ENCODE measurements around the gene RAB19. TPM values are rescaled to one million over a fixed set of nuclear protein-coding genes. Genes with fewer than 3 reads are reported as not detected.
A peak's percentile ranks its signal among the peaks of the same experiment; 100 is the strongest.
"Not testable (repeated sequence)": the region's sequence is repeated elsewhere in the genome, so short reads cannot be mapped to it uniquely, and the experiment has no call there.

The RAB19 gene
- total RNA-seq, 1 experiment from 2014 or later = 0.92 TPM

- in situ Hi-C loops (cut with HindIII; ENCODE audit: low pct_unique_long_range_greater_than_20kb, low sequenced_read_pairs) (no loop called here), intact Hi-C loops (cut with micrococcal nuclease; ENCODE audit: unreplicated experiment) (no loop called here)
- Histone ChIP-seq H3K4me3 (ENCODE audit: low read depth in 2 of 2, low read length in 2 of 2) (peak overlapping the region in 1 of 2 experiments; percentile 59; a peak in 3 of 4 replicates), H3K4me1 (ENCODE audit: control insufficient read depth, insufficient read depth, low read length) (peaks cover 19% of the 10 kb centered on the region), H3K36me3 (ENCODE audit: control insufficient read depth, insufficient read depth, low read length) (no peaks in the 10 kb centered on the region), H3K27me3 (ENCODE audit: control insufficient read depth, insufficient read depth, low read length) (no peaks in the 10 kb centered on the region), H3K27ac (ENCODE audit: low read length) (peak overlapping the region; percentile 56; the same call in 1 of the 2 replicates), H3K9me3 (ENCODE audit: control insufficient read depth, insufficient read depth, low read depth, low read length) (no peaks in the 10 kb centered on the region)
- ChIA-PET CTCF (no interaction called here), POLR2A (interaction anchor here (0.6 kb wide), 1 partner anchor 23 kb away, joined by 6 read pairs; no protein-coding TSS in a partner anchor)
- peak; percentile 67 for ATAC-seq
- DNase-seq (ENCODE audit: low read depth, low spot score) = no peak
- TF ChIP-seq TCF7L2 (IDR thresholded peaks at IDR 0.05; ENCODE audit: low read depth, low read length) = no peak
- TF ChIP-seq POLR2AphosphoS5 (IDR thresholded peaks at IDR 0.05; ENCODE audit: low read depth, low read length) = no peak
- TF ChIP-seq, protein P1, sequence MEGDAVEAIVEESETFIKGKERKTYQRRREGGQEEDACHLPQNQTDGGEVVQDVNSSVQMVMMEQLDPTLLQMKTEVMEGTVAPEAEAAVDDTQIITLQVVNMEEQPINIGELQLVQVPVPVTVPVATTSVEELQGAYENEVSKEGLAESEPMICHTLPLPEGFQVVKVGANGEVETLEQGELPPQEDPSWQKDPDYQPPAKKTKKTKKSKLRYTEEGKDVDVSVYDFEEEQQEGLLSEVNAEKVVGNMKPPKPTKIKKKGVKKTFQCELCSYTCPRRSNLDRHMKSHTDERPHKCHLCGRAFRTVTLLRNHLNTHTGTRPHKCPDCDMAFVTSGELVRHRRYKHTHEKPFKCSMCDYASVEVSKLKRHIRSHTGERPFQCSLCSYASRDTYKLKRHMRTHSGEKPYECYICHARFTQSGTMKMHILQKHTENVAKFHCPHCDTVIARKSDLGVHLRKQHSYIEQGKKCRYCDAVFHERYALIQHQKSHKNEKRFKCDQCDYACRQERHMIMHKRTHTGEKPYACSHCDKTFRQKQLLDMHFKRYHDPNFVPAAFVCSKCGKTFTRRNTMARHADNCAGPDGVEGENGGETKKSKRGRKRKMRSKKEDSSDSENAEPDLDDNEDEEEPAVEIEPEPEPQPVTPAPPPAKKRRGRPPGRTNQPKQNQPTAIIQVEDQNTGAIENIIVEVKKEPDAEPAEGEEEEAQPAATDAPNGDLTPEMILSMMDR (IDR thresholded peaks at IDR 0.05) = no peak
- TF ChIP-seq, protein P2, sequence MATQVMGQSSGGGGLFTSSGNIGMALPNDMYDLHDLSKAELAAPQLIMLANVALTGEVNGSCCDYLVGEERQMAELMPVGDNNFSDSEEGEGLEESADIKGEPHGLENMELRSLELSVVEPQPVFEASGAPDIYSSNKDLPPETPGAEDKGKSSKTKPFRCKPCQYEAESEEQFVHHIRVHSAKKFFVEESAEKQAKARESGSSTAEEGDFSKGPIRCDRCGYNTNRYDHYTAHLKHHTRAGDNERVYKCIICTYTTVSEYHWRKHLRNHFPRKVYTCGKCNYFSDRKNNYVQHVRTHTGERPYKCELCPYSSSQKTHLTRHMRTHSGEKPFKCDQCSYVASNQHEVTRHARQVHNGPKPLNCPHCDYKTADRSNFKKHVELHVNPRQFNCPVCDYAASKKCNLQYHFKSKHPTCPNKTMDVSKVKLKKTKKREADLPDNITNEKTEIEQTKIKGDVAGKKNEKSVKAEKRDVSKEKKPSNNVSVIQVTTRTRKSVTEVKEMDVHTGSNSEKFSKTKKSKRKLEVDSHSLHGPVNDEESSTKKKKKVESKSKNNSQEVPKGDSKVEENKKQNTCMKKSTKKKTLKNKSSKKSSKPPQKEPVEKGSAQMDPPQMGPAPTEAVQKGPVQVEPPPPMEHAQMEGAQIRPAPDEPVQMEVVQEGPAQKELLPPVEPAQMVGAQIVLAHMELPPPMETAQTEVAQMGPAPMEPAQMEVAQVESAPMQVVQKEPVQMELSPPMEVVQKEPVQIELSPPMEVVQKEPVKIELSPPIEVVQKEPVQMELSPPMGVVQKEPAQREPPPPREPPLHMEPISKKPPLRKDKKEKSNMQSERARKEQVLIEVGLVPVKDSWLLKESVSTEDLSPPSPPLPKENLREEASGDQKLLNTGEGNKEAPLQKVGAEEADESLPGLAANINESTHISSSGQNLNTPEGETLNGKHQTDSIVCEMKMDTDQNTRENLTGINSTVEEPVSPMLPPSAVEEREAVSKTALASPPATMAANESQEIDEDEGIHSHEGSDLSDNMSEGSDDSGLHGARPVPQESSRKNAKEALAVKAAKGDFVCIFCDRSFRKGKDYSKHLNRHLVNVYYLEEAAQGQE (IDR thresholded peaks at IDR 0.05; ENCODE audit: insufficient read depth in 1 of 2, low read depth in 2 of 2, low read length in 1 of 2) = no peak
- TF ChIP-seq SIN3A (IDR thresholded peaks at IDR 0.05; ENCODE audit: borderline replicate concordance, insufficient read depth, low read depth, low read length) = no peak
- no TSS peak for BruUV-seq (replicated peaks)
These were observed 757 bp downstream of the RAB19 start for GRCh38 chr7:140404565-140405065.

DNA sequence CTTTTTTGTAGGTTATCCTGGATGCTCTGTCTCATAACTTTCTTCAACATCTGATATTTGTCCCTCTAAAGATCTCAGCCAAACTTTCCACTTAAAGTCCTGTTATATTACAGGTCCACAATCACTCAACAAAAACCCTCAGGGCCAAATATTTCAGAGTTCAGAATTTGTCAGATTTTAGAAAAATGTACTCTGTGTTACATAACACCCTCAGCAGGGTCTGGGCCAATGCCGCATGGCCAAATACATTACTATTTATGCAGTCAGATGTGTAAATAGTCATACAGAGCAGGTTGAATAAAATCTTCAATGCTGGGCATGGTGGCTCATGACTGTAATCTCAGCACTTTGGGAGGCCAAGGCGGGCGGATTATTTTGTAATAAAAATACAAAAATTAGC lies 11.5 kb downstream of the RAB19 start:
- no TSS peak for BruUV-seq (replicated peaks)
- in situ Hi-C loops (cut with HindIII; ENCODE audit: low pct_unique_long_range_greater_than_20kb, low sequenced_read_pairs) (no loop called here), intact Hi-C loops (cut with micrococcal nuclease; ENCODE audit: unreplicated experiment) (no loop called here)
- POLR2A ChIA-PET = no interaction called here
- H3K4me1 ChIP-seq (ENCODE audit: control insufficient read depth, insufficient read depth, low read length) = no peaks in the 10 kb centered on the region
- H3K4me3 ChIP-seq (ENCODE audit: low read depth in 2 of 2, low read length in 2 of 2) = no peak overlapping the region
- CTCF ChIA-PET = no interaction called here
- ATAC-seq = no peak
- TF ChIP-seq POLR2AphosphoS5 (IDR thresholded peaks at IDR 0.05; ENCODE audit: low read depth, low read length) = no peak
- TF ChIP-seq, protein P2 (IDR thresholded peaks at IDR 0.05; ENCODE audit: insufficient read depth in 1 of 2, low read depth in 2 of 2, low read length in 1 of 2) = no peak
- TF ChIP-seq TCF7L2 (IDR thresholded peaks at IDR 0.05; ENCODE audit: low read depth, low read length) = no peak
- no peak for DNase-seq (ENCODE audit: low read depth, low spot score)
- no peak overlapping the region for H3K27ac ChIP-seq (ENCODE audit: low read length)
- H3K9me3 ChIP-seq (ENCODE audit: control insufficient read depth, insufficient read depth, low read depth, low read length) = no peaks in the 10 kb centered on the region
- H3K36me3 ChIP-seq (ENCODE audit: control insufficient read depth, insufficient read depth, low read length) = no peaks in the 10 kb centered on the region
- no peaks in the 10 kb centered on the region for H3K27me3 ChIP-seq (ENCODE audit: control insufficient read depth, insufficient read depth, low read length)

DNA sequence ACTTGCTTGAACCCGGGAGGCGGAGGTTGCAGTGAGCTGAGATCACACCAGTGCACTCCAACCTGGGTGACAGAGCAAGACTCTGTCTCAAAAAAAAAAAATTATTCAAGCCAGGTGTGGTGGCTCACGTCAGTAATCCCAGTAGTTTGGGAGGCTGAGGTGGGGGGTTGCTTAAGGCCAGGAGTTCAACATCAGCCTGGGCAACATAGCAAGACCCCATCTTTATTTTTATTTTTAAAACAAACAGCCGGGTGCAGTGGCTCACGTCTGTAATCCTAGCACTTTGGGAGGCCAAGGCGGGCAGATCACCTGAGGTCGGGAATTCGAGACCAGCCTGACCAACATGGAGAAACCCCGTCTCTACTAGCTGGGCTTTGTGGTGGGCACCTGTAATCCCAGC lies 12.0 kb downstream of the RAB19 start:
- H3K4me3 ChIP-seq (ENCODE audit: low read depth in 2 of 2, low read length in 2 of 2); ATAC-seq; CTCF ChIA-PET; H3K4me1 ChIP-seq (ENCODE audit: control insufficient read depth, insufficient read depth, low read length); in situ Hi-C loops (cut with HindIII; ENCODE audit: low pct_unique_long_range_greater_than_20kb, low sequenced_read_pairs); DNase-seq (ENCODE audit: low read depth, low spot score); H3K36me3 ChIP-seq (ENCODE audit: control insufficient read depth, insufficient read depth, low read length); H3K27ac ChIP-seq (ENCODE audit: low read length); POLR2A ChIA-PET; H3K9me3 ChIP-seq (ENCODE audit: control insufficient read depth, insufficient read depth, low read depth, low read length); BruUV-seq (replicated peaks); H3K27me3 ChIP-seq (ENCODE audit: control insufficient read depth, insufficient read depth, low read length); intact Hi-C loops (cut with micrococcal nuclease; ENCODE audit: unreplicated experiment): not testable (repeated sequence)
